Stimulated activated CD8-positive, alpha-beta memory T cell treated with anti-CD3 and anti-CD28 coated beads, Interleukin-4, amount 100 ng/mL, for 1 hour (primary cell): Measurements from ENCODE around the gene ANKRD62.

Experiments
- DNase-seq, 2 donors: peaks; one replicate each; pipeline ENCODE4 v3.0.0-alpha.2; 2020; ENCODE audit warnings: low read depth in 2 of 2, low spot score in 1 of 2

The ANKRD62 gene

DNA sequence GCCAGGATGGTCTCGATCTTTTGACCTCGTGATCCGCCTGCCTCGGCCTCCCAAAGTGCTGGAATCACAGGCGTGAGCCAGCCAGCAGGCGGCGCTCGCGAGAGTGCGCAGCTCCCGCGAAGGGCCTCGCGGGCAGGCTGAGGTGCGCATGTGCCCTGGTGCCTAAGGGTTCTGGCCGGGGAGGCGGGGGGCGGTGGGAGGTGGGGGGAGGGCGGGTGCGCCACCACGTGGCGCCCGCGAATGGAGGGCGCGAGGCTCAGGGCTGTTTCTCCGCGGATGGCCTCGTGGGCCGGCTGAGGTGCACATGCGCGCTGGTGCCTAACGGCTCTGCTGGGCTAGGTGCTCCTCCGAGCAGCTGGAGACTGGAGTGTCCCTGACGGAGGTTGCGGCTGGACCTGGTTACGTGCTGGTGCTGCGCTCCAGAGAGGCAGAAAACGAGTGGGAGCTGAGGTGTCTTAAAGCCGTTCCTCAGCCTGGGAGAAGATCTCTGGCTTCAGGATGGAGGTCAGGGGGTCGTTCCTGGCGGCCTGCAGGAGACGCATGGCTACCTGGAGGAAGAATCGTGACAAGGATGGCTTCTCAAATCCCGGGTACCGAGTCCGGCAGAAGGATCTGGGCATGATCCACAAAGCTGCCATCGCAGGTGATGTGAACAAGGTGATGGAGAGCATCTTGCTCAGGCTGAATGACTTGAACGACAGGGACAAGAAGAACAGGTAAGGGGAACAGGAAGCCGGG, at the start of gene ANKRD62:
ANKRD62 (plus strand) TSS at position 324 of the 738 bp plus-strand sequence; CDS start at position 499, 175 bp downstream.
- DNase-seq, result no peak

GRCh38 chr18:12044591-12044990, 49.1 kb upstream of the ANKRD62 start:
- DNase-seq, result no peak

DNA sequence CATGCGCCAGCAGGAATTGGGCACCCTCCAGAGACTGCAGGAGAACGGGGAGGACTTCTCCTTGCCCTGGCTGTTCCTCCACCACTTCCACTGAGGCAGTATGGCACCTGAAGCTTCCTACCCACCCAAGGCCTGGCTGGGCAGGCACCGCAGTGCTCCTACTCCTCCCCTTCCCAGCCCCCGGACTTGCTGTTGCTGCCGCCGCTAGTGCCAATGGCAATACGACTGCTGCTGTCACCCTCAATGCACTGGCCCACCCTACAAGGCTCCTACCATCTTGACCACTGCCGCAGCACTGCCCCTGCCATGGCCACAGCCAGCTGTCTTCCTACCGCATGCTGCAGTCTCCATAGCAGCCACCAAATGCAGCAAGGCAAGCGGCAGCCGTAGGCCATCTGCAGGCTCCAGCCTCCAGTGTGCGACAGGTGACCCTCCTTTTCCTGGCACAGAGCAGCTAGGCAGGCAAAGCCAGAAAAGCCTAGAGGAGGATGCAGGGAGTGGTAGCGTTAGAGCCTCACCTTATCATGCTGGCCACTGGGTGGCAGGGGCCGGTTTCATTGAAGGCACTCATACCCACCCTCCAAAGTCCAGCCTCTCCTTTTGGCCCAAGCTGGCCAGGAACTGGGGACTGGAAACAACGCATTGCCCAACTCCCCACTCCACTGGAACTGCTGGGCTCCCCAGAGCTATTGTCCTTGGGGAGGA, 47.4 kb upstream of the ANKRD62 start:
- DNase-seq, result no peak

DNA sequence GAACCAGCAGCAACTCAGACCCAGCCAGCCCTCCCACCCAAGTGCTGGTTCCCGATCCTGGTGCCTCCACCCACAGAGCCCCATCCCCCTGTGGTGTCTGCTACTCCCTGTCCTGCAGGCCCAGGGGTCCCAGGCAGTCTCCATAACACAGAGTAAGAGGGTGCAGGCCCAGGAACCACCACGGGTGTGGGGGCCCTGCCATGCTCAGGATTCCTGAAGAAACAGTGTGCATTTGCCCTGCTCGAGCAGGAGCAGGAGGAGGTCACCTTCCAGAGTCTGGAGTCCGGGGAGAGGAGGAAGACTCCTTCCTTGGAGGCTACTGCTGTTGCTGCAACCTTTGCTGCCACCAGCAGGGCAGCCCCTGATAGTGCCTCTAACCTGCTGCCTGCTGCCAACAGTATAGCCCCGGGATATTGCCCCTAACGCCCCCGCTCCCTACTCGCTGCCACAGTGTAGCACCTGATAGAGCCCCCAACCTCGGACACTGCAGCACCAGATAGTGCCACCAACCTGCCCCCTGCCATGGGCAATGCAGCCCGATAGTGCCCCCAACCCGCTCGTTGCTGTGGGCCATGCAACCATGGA, 46.8 kb upstream of the ANKRD62 start:
- DNase-seq, result no peak

GRCh38 chr18:12048010-12048826, 45.4 kb upstream of the ANKRD62 start:
- no peak for DNase-seq

GRCh38 chr18:12048827-12049175, 44.8 kb upstream of the ANKRD62 start:
- DNase-seq, result no peak

DNA sequence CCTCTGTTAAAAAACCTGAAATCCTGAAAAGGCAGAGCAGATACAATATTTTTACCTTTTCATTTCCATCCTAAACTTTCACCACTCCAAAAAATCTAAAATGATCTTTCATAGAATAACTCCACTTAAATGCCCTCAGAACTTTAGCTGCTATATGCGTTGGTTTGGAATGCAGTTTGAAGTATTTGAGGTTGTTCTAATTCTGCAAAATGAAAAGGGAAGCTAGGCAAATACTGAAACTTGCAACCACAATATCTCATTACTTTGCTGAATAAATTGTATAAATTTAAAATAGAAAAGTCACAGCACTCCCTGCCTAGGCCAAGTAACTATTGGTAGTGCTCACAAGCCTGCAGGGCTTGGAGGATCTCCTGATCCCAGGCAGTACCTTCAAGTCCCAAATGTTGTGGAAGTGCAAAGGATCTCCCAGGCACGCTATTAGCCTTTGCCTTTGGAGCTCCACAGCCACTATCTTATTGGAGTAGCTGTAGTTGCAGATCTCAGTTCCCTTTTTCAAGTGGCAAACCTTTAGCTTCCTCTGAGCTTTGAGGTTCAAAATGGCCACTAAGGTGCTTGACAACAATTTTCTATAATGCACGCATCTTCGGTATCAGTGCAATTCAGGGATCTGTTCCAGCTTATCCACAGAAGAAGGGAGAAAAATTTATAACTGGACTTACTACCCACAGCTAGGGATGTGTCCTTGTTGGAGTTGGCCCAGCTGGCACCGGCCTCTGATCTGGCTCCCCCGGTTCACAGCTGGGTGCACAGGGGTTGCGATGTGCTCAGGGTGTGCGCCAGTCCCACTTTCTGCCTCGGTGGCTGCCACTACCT, 43.4 kb upstream of the ANKRD62 start:
- DNase-seq, result no peak

DNA sequence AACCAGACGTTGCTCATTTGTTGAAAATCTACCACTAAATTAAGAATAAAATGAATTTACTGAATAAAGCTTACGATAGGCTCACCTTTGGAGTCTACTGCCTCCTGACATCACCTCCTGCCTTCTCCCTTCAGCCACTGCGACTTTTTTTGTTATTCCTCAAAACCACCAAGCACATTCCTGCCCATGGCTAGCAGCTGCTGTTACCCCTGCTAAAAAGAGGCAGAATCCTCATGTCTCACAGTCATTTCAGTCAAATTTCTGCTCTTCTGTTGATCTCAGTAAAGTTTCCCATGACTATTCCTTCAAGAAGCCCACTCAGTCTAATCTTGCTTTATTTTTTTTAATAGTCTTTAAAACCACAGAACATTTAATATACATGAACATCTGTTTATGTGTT, 40.8 kb upstream of the ANKRD62 start:
- DNase-seq, result no peak

- DNase-seq, result no peak
Observed at GRCh38 chr18:12053289-12053688, 40.4 kb upstream of the ANKRD62 start.

GRCh38 chr18:12056034-12056883, 37.4 kb upstream of the ANKRD62 start:
- no peak for DNase-seq

GRCh38 chr18:12056884-12057402, 36.7 kb upstream of the ANKRD62 start:
- DNase-seq, result no peak

DNA sequence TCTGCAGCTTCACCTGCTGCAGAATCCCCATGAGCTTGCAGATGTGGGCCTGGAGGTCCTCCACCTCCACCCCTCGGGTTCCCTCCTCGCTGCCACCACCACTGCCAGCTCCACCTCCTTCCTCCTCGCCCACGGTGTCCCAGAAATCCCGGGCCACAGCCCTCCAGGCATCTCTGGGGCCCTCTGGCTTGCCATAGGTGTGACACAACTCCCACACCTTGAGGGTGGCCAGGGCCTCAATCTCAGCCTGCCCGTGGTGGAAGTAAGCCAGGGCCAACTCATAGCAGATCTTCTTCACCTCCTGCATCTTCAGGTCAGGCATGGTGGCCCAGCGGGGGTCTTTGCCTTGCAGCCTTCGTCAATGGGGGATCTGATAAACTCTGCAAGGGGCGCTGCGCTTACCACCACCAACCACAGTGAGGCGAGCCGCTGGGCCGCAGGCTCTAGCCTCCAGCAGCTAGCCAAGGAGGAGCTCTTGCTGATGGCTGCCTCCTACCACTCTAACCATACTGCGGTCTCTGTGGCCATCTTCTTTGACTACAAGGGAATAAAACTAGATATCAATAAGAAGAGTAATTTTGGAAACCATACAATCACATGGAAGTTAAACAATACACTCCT, 36.1 kb upstream of the ANKRD62 start:
- DNase-seq, result no peak

- DNase-seq, result no peak
Observed at GRCh38 chr18:12059334-12060181, 34.1 kb upstream of the ANKRD62 start.

DNA sequence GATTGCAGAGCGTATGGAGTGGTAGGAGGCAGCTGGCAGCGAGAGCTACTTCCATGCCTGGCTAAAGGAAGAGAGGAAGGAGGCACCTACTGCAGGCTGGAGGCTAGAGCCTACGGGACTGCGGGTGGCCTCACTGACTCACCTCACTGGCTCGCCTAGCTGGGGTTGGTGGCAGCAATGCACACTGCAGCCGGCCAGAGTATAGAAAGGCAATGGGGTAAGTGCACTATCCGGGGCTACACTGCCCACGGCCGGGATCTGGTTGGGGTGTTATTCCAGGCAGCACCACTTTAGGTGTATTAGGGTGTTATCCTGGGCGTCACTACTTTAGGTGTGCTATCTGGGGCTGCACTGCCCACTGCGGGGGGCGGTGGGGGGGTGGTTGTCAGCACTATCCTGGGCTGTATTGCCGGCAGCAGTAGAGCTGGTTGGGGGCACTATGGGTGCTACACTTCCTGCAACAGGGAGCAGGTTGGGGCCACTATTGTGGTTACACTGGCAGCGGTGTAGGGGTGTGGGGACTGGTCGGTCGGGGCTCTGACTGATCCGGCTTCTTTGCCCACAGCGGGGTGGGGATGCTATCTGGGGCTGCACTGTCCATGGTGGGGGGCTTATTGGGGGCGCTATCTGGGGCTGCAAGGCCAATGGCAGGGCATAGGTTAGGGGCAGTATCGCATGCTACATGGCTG, 33.3 kb upstream of the ANKRD62 start:
- DNase-seq, result no peak

DNA sequence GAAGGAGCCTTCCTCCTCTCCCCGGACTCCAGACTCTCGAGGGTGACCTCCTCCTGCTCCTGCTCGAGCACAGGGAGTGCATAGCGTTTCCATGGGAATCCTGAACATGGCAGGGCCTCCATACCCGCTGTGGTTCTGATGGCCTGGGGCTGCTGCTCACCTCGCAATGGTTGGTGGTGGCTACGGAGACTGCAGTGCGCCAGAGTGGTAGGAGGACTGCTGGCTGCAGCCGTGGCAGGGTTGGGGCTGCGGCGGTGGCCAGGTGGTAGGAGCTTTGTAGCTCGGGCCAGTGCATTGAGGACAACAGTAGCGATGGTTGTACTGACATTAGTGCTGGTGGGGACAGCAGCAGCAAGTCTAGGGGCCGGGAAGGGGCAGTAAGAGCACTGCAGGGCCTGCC, 32.0 kb upstream of the ANKRD62 start:
- no peak for DNase-seq

DNA sequence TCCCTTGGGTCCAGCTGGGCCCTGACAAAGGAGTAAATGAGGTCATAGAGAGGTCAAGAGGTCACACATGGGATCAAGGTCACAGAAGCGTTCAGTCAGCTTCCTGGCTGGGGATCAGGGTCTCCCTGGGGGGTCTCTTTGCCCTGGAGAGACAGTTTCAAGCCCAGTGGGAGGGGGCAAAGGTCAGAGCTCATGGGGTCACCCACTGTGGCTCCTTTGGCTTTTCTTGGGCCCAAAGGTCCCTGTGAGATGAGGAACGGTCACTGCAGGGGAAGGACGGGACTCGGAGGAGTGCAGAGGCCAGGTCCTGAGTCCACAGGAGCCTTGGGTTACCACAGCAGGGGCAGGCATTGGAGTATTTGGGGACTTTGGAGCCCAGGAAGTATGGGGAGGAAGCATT, 30.7 kb upstream of the ANKRD62 start:
- no peak for DNase-seq

DNA sequence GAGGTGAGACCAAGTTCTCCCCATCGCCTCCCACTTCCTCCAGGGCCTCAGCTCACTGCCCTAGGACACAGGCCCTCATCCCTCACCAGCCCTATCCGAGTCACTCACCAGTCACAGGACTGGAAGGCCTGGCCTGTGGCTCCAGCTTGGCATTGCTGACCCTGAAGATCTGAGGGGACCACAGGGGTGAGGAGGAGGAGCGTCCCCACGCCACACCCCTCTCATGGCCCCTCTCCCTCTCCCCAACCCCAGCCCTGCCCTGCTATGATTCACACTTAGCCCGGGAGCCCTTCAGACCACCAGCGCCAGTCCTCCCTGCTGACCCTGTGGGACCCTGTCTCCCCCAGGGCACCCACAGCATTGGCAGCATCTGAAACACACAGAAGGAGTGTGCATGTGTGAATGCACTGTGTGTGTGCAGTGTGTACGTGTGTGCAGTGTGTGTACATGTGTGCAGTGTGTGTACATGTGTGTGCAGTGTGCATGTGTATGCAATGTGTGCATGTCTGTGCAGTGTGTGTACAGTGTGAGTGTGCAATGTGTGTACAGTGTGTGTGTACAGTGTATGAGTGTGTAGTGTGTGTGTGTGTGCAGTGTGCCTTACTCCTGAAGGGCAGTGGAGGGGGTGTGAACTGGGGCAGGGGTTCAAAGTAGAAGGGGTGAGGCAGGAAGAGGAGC, 29.4 kb upstream of the ANKRD62 start:
- no peak for DNase-seq
